Vagina (tissue), 2 donors: ENCODE results near the gene CSRNP2. TPM values are rescaled to one million over a fixed set of nuclear protein-coding genes. Genes with fewer than 3 reads are reported as not detected.

Experiments used
- DNase-seq, 2 donors: peaks; one replicate each; pipeline ENCODE4 v3.0.0-alpha.2; 2017; ENCODE audit errors: extremely low spot score in 2 of 2
- H3K27ac ChIP-seq: fragments of 200-600 bp; sonication (generic); one replicate; pipeline ENCODE4 v1.5.1; 2019
- H3K27me3 ChIP-seq: fragments of 200-600 bp; sonication (generic); one replicate; pipeline ENCODE4 v1.5.1; 2019
- H3K36me3 ChIP-seq, 2 donors: fragments of 200-600 bp; sonication (generic); one replicate each; pipeline ENCODE4 v1.5.1; 2017 to 2019
- H3K4me1 ChIP-seq: fragments of 200-600 bp; sonication (generic); one replicate; pipeline ENCODE4 v1.5.1; 2019
- H3K4me3 ChIP-seq, 2 donors: fragments of 200-600 bp; sonication (generic); 1 replicate in 1 of 2; 2 replicates in 1 of 2; pipeline ENCODE4 v1.5.1; 2016 to 2019
- H3K9me3 ChIP-seq: fragments of 200-600 bp; sonication (generic); one replicate; pipeline ENCODE4 v1.5.1; 2019
- CTCF ChIP-seq, 3 experiments: fragments of 450-650 bp in 2 of 3; fragments of 200-600 bp in 1 of 3; sonication (generic) in 1 of 3; IDR thresholded peaks; one replicate each; pipeline ENCODE4 v1.5.1; 2017 to 2019; ENCODE audit warnings: antibody characterized with exemption in 3 of 3, mild to moderate bottlenecking in 2 of 3, moderate library complexity in 2 of 3
- POLR2A ChIP-seq, 2 donors: fragments of 450-650 bp; IDR thresholded peaks; one replicate each; pipeline ENCODE4 v1.6.1; 2017; ENCODE audit warnings: antibody characterized with exemption in 2 of 2, mild to moderate bottlenecking in 2 of 2, moderate library complexity in 2 of 2
- POLR2AphosphoS5 ChIP-seq, 2 donors: sonication (generic); formaldehyde crosslinking; IDR thresholded peaks; one replicate each; pipeline ENCODE4 v1.9.0; 2017; ENCODE audit warnings: antibody characterized with exemption in 2 of 2, mild to moderate bottlenecking in 2 of 2, low read depth in 1 of 2; ENCODE audit not compliant: insufficient read depth in 1 of 2
- intact Hi-C: fragments of 100-400 bp; cut with DNase I; formaldehyde crosslinking; loops from one replicate; pipeline ENCODE4 v1.15.1; 2023
- total RNA-seq: library from RNA; depleted of rRNA; stranded (reverse); fragments of >200 nt; gene quantifications from one replicate; pipeline ENCODE4 v1.2.3, GENCODE V29; 2016

Gene CSRNP2
- total RNA-seq, 1 donor from 2014 or later, result 19.9 TPM

- no peak for TF ChIP-seq POLR2A (IDR thresholded peaks at IDR 0.05)
- DNase-seq, result no peak
- Histone ChIP-seq H3K27ac (no peak overlapping the region), H3K4me3 (no peak overlapping the region), H3K4me1 (no peaks in the 10 kb centered on the region), H3K36me3 (peaks cover 0 to 44% of the 10 kb centered on the region in 2 donors), H3K9me3 (no peaks in the 10 kb centered on the region), H3K27me3 (no peaks in the 10 kb centered on the region)
- intact Hi-C loops, result no loop called here
These were observed 32.1 kb upstream of the CSRNP2 start for GRCh38 chr12:51115533-51115932.

- Histone ChIP-seq H3K4me3 (no peak overlapping the region), H3K27me3 (no peaks in the 10 kb centered on the region), H3K27ac (no peak overlapping the region), H3K9me3 (no peaks in the 10 kb centered on the region), H3K4me1 (no peaks in the 10 kb centered on the region), H3K36me3 (peaks cover 0 to 63% of the 10 kb centered on the region in 2 donors)
- intact Hi-C loops, result no loop called here
- no peak for DNase-seq
- no peak for TF ChIP-seq POLR2AphosphoS5 (IDR thresholded peaks at IDR 0.05; ENCODE audit: insufficient read depth in 1 of 2, low read depth in 1 of 2)
- no peak for TF ChIP-seq CTCF (IDR thresholded peaks at IDR 0.05)
- TF ChIP-seq POLR2A (IDR thresholded peaks at IDR 0.05), result no peak
These were observed 24.7 kb upstream of the CSRNP2 start for GRCh38 chr12:51108136-51108535.

- intact Hi-C loops, result no loop called here
- H3K4me1 ChIP-seq, result no peaks in the 10 kb centered on the region
These were observed 20.6 kb upstream of the CSRNP2 start for GRCh38 chr12:51103977-51104376.

GRCh38 chr12:51098611-51099010 lies 15.2 kb upstream of the CSRNP2 start:
- intact Hi-C loops, result no loop called here
- no peaks in the 10 kb centered on the region for H3K27me3 ChIP-seq
- TF ChIP-seq POLR2A (IDR thresholded peaks at IDR 0.05), result no peak
- H3K4me1 ChIP-seq, result no peaks in the 10 kb centered on the region
- H3K27ac ChIP-seq, result no peak overlapping the region
- H3K9me3 ChIP-seq, result no peaks in the 10 kb centered on the region
- DNase-seq, result no peak
- no peak overlapping the region for H3K4me3 ChIP-seq
- peaks cover 2 to 93% of the 10 kb centered on the region in 2 donors for H3K36me3 ChIP-seq

More at GRCh38 chr12:51103977-51104376, 20.6 kb upstream of the CSRNP2 start:
- TF ChIP-seq POLR2AphosphoS5 (IDR thresholded peaks at IDR 0.05; ENCODE audit: insufficient read depth in 1 of 2, low read depth in 1 of 2), result no peak
- TF ChIP-seq CTCF (IDR thresholded peaks at IDR 0.05), result no peak
- no peak for TF ChIP-seq POLR2A (IDR thresholded peaks at IDR 0.05)
- no peak overlapping the region for H3K27ac ChIP-seq
- H3K4me3 ChIP-seq, result no peak overlapping the region
- H3K9me3 ChIP-seq, result no peaks in the 10 kb centered on the region
- no peak for DNase-seq
- no peaks in the 10 kb centered on the region for H3K27me3 ChIP-seq
- H3K36me3 ChIP-seq, result peaks cover 1 to 74% of the 10 kb centered on the region in 2 donors

- no peaks in the 10 kb centered on the region for H3K27me3 ChIP-seq
- no peaks in the 10 kb centered on the region for H3K9me3 ChIP-seq
- intact Hi-C loops, result no loop called here
- TF ChIP-seq POLR2A (IDR thresholded peaks at IDR 0.05) (no peak), CTCF (IDR thresholded peaks at IDR 0.05) (no peak), POLR2AphosphoS5 (IDR thresholded peaks at IDR 0.05; ENCODE audit: insufficient read depth in 1 of 2, low read depth in 1 of 2) (no peak)
- H3K27ac ChIP-seq, result no peak overlapping the region
- no peak overlapping the region for H3K4me3 ChIP-seq
- peaks cover 0 to 21% of the 10 kb centered on the region in 2 donors for H3K36me3 ChIP-seq
- H3K4me1 ChIP-seq, result no peaks in the 10 kb centered on the region
- no peak for DNase-seq
These were observed 7.4 kb upstream of the CSRNP2 start for GRCh38 chr12:51090705-51091229.

GRCh38 chr12:51087818-51088217 lies 4.4 kb upstream of the CSRNP2 start:
- Histone ChIP-seq H3K9me3 (no peaks in the 10 kb centered on the region), H3K4me1 (no peaks in the 10 kb centered on the region), H3K36me3 (no peaks in the 10 kb centered on the region), H3K27ac (no peak overlapping the region), H3K27me3 (no peaks in the 10 kb centered on the region), H3K4me3 (no peak overlapping the region)
- TF ChIP-seq POLR2A (IDR thresholded peaks at IDR 0.05) (no peak), POLR2AphosphoS5 (IDR thresholded peaks at IDR 0.05; ENCODE audit: insufficient read depth in 1 of 2, low read depth in 1 of 2) (no peak), CTCF (IDR thresholded peaks at IDR 0.05) (no peak)
- no peak for DNase-seq
- intact Hi-C loops, result no loop called here
